ENCODE results near the gene GPATCH2. TPM values are rescaled to one million over a fixed set of nuclear protein-coding genes. Genes with fewer than 3 reads are reported as not detected.

GPATCH2 gene
- total RNA-seq (10 to 100 TPM; 13.8 to 17.3 TPM), polyA plus RNA-seq (1 to 10 TPM; 5.1 to 5.9 TPM)
- long read RNA-seq, donor 1, full-length matches to known transcripts = 4 of 18 reads
- long read RNA-seq, donor 1, partial matches to known transcripts = 7 of 18 reads
- long read RNA-seq, donor 1, other reads (novel, unspliced or antisense) = 7 of 18 reads
- long read RNA-seq, donor 2, full-length matches to known transcripts = 1 of 9 reads
- long read RNA-seq, donor 2, partial matches to known transcripts = 0 of 9 reads
- long read RNA-seq, donor 2, other reads (novel, unspliced or antisense) = 8 of 9 reads

DNA sequence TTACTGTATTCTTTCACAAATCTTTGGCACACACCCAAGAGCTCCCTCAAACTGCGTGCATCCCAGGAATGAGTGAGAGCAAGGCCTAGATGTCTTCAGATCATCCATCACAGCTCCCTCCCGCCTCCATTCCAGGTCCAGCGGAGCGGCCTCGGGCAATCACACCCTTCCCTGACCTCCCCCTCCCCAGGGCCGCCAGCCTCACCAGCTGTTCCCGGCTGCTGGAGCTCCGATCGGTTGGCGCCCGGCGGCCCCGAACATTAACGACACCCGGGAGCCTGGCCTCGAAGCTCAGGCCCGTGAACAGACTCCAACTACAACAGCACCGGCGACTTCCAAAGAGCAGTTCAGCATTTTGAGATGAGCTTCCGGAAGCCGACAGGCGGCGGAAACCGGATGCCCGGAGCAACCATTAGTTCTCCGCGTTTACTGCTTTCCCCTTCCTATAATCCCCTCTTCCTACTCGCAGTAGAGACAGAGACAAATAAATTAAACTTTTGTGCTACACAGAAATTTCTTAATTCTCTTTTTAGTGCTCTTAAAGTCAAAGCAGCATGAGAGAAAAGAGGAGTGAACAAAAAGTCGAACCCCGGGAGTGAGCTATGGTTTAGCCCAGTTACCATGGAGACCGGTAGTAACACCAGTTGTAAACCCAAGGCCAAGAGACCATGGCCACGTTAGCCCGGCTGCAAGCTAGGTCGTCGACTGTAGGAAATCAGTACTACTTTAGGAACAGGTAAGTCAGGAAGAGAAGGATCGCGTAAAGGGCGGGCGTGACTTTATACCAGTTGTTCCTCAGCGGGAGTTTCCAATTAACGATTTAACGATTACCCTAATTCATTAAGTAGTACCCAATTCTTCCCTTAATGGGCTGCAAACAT is at the start of gene GPATCH2, which contains the start of gene SPATA17:
GPATCH2 (minus strand) TSS at position 380 of the 881 bp plus-strand sequence; CDS start at position 261, 119 bp downstream.
SPATA17 (plus strand) TSS at position 634 of the 881 bp plus-strand sequence; CDS start at position 669, 35 bp downstream.
- intact Hi-C loops (cut with DNase I) = no loop called here
- no peaks in the 10 kb centered on the region for H3K36me3 ChIP-seq (ENCODE audit: control insufficient read depth in 1 of 2, insufficient read depth in 2 of 2, low read length in 1 of 2)
- ATAC-seq (ENCODE audit: low FRiP score) (peak; percentile 96), DNase-seq (peak; percentile 87 to 90)
- no peaks in the 10 kb centered on the region for H3K27me3 ChIP-seq (ENCODE audit: control insufficient read depth in 1 of 2, insufficient read depth in 2 of 2, low read length in 1 of 2)
- H3K9me3 ChIP-seq (ENCODE audit: control insufficient read depth, low read length) = no peaks in the 10 kb centered on the region
- peak within 1 kb of the TSS in 1 of 2 donors; percentile 65 for H3K27ac ChIP-seq (ENCODE audit: low read depth in 1 of 2, low read length in 2 of 2)
- 1% methylated on average over 42 of the region's 42 CpGs for WGBS, 2 donors
- H3K4me1 ChIP-seq (ENCODE audit: control insufficient read depth in 1 of 2, insufficient read depth in 2 of 2, low read length in 2 of 2) = no peaks in the 10 kb centered on the region
- H3K4me3 ChIP-seq (ENCODE audit: low read length in 2 of 2) = peak within 1 kb of the TSS; percentile 93 to 95

GRCh38 chr1:217674028-217674729 is 43.3 kb upstream of the GPATCH2 start:
- Histone ChIP-seq H3K27ac (ENCODE audit: low read depth in 1 of 2, low read length in 2 of 2) (no peak overlapping the region), H3K4me1 (ENCODE audit: control insufficient read depth in 1 of 2, insufficient read depth in 2 of 2, low read length in 2 of 2) (no peaks in the 10 kb centered on the region), H3K27me3 (ENCODE audit: control insufficient read depth in 1 of 2, insufficient read depth in 2 of 2, low read length in 1 of 2) (no peaks in the 10 kb centered on the region), H3K4me3 (ENCODE audit: low read length in 2 of 2) (no peak overlapping the region), H3K9me3 (ENCODE audit: control insufficient read depth, low read length) (no peaks in the 10 kb centered on the region), H3K36me3 (ENCODE audit: control insufficient read depth in 1 of 2, insufficient read depth in 2 of 2, low read length in 1 of 2) (no peaks in the 10 kb centered on the region)
- ATAC-seq (ENCODE audit: low FRiP score) = peak; percentile 33
- intact Hi-C loops (cut with DNase I) = no loop called here
- WGBS, 2 donors = 49 to 59% methylated on average over 4 of the region's 4 CpGs
- DNase-seq = no peak

DNA sequence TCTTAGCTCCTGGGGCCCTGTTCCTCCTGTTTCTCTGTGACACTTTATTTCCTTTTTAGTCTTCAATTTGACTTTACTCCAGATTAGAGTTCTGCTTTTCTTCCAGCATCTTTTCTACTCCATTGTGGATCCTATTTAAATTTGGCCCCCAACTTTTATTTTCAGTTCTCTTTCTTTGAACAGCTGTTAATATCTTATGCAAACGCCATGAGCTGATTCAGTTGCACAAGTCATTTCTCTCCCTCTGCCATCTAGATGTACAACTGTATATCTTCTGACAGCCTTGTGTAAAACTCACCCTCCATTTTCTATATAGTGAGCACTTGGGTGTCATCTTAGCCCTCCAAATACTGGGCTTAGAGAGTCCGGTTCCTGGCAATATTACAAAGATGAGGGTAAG is 42.5 kb upstream of the GPATCH2 start:
- ATAC-seq (ENCODE audit: low FRiP score) (no peak), DNase-seq (no peak)
- H3K27me3 ChIP-seq (ENCODE audit: control insufficient read depth in 1 of 2, insufficient read depth in 2 of 2, low read length in 1 of 2) = no peaks in the 10 kb centered on the region
- no peaks in the 10 kb centered on the region for H3K36me3 ChIP-seq (ENCODE audit: control insufficient read depth in 1 of 2, insufficient read depth in 2 of 2, low read length in 1 of 2)
- no peak overlapping the region for H3K4me3 ChIP-seq (ENCODE audit: low read length in 2 of 2)
- no peaks in the 10 kb centered on the region for H3K4me1 ChIP-seq (ENCODE audit: control insufficient read depth in 1 of 2, insufficient read depth in 2 of 2, low read length in 2 of 2)
- 69 to 74% methylated on average over 2 of the region's 2 CpGs for WGBS, 2 donors
- no peak overlapping the region for H3K27ac ChIP-seq (ENCODE audit: low read depth in 1 of 2, low read length in 2 of 2)
- no peaks in the 10 kb centered on the region for H3K9me3 ChIP-seq (ENCODE audit: control insufficient read depth, low read length)
- intact Hi-C loops (cut with DNase I) = no loop called here

DNA sequence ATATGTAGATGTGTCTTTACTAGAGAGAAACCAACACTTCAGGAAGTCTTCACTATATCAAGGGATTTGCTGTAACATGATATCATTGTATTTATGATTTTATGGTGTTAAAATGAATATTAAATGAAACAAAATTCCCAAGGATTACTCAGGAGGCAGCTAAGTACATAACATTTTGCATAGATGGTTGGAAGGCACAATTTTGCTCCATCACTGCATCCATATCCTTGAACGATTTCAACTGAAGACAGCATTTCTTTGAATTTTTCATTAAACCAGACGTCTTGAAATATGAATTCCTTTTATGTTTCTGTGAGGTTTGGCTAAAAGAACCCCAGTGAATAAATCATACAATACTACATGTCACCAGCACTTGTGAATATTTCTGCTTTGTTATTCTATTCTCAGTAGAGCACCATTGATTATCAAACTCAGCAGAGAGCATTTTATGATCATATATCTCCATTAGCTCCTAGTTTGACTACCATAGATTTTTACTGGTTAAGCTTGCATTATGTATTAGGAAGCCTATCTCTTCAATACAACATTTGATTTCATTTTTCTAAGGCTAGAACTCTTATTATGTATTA is 37.6 kb upstream of the GPATCH2 start:
- no peaks in the 10 kb centered on the region for H3K9me3 ChIP-seq (ENCODE audit: control insufficient read depth, low read length)
- DNase-seq (no peak), ATAC-seq (ENCODE audit: low FRiP score) (no peak)
- H3K4me1 ChIP-seq (ENCODE audit: control insufficient read depth in 1 of 2, insufficient read depth in 2 of 2, low read length in 2 of 2) = no peaks in the 10 kb centered on the region
- H3K4me3 ChIP-seq (ENCODE audit: low read length in 2 of 2) = no peak overlapping the region
- intact Hi-C loops (cut with DNase I) = no loop called here
- 21 to 35% methylated on average over 2 of the region's 2 CpGs for WGBS, 2 donors
- H3K36me3 ChIP-seq (ENCODE audit: control insufficient read depth in 1 of 2, insufficient read depth in 2 of 2, low read length in 1 of 2) = no peaks in the 10 kb centered on the region
- no peaks in the 10 kb centered on the region for H3K27me3 ChIP-seq (ENCODE audit: control insufficient read depth in 1 of 2, insufficient read depth in 2 of 2, low read length in 1 of 2)
- no peak overlapping the region for H3K27ac ChIP-seq (ENCODE audit: low read depth in 1 of 2, low read length in 2 of 2)

GRCh38 chr1:217661407-217661806 is 30.5 kb upstream of the GPATCH2 start:
- Histone ChIP-seq H3K4me3 (ENCODE audit: low read length in 2 of 2) (no peak overlapping the region), H3K9me3 (ENCODE audit: control insufficient read depth, low read length) (no peaks in the 10 kb centered on the region), H3K27me3 (ENCODE audit: control insufficient read depth in 1 of 2, insufficient read depth in 2 of 2, low read length in 1 of 2) (no peaks in the 10 kb centered on the region), H3K4me1 (ENCODE audit: control insufficient read depth in 1 of 2, insufficient read depth in 2 of 2, low read length in 2 of 2) (no peaks in the 10 kb centered on the region), H3K36me3 (ENCODE audit: control insufficient read depth in 1 of 2, insufficient read depth in 2 of 2, low read length in 1 of 2) (no peaks in the 10 kb centered on the region), H3K27ac (ENCODE audit: low read depth in 1 of 2, low read length in 2 of 2) (no peak overlapping the region)
- intact Hi-C loops (cut with DNase I) = no loop called here
- ATAC-seq (ENCODE audit: low FRiP score) = no peak
- DNase-seq = no peak

DNA sequence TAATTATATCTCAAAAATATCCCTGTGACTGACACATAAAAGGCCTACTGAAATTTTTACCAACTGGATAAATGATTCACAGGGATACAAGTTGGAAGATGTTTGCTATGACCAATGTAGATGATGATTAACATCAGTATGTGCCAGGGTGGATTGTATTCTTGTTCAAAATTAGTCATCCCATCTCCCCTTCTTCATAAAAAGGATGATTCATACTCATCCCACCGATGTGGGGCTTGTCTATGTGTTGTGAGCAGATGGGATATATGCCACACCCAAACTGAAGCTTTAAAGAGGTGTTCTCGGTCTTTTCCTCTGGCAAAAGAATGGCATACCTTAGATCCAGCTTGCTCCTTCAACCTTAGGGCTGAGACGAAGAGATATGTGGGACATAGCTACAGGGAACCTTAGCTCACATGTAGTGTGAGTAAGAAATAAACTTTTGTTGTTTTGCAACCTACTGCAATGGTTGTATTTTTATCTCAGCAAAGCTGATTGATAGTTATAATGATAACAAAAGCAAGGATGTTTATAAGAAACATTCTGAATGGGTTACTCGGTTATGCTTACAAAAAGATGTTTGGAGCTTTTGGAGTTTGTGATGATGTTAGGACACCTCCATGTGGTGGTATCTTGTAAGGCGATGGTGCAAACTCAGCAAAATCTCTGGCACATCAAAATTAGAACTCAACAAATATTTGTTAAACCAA is 29.6 kb upstream of the GPATCH2 start:
- Histone ChIP-seq H3K27me3 (ENCODE audit: control insufficient read depth in 1 of 2, insufficient read depth in 2 of 2, low read length in 1 of 2) (no peaks in the 10 kb centered on the region), H3K4me3 (ENCODE audit: low read length in 2 of 2) (no peak overlapping the region), H3K36me3 (ENCODE audit: control insufficient read depth in 1 of 2, insufficient read depth in 2 of 2, low read length in 1 of 2) (no peaks in the 10 kb centered on the region), H3K9me3 (ENCODE audit: control insufficient read depth, low read length) (no peaks in the 10 kb centered on the region), H3K27ac (ENCODE audit: low read depth in 1 of 2, low read length in 2 of 2) (no peak overlapping the region), H3K4me1 (ENCODE audit: control insufficient read depth in 1 of 2, insufficient read depth in 2 of 2, low read length in 2 of 2) (no peaks in the 10 kb centered on the region)
- DNase-seq = no peak
- ATAC-seq (ENCODE audit: low FRiP score) = no peak
- intact Hi-C loops (cut with DNase I) = no loop called here
- WGBS, 2 donors = 60 to 61% methylated on average over 5 of the region's 5 CpGs

- H3K9me3 ChIP-seq (ENCODE audit: control insufficient read depth, low read length) = no peaks in the 10 kb centered on the region
- no peaks in the 10 kb centered on the region for H3K27me3 ChIP-seq (ENCODE audit: control insufficient read depth in 1 of 2, insufficient read depth in 2 of 2, low read length in 1 of 2)
- no peak for DNase-seq
- intact Hi-C loops (cut with DNase I) = no loop called here
- H3K4me1 ChIP-seq (ENCODE audit: control insufficient read depth in 1 of 2, insufficient read depth in 2 of 2, low read length in 2 of 2) = no peaks in the 10 kb centered on the region
- no peak overlapping the region for H3K27ac ChIP-seq (ENCODE audit: low read depth in 1 of 2, low read length in 2 of 2)
- 89 to 90% methylated on average over 4 of the region's 4 CpGs for WGBS, 2 donors
- no peaks in the 10 kb centered on the region for H3K36me3 ChIP-seq (ENCODE audit: control insufficient read depth in 1 of 2, insufficient read depth in 2 of 2, low read length in 1 of 2)
- no peak for ATAC-seq (ENCODE audit: low FRiP score)
- H3K4me3 ChIP-seq (ENCODE audit: low read length in 2 of 2) = no peak overlapping the region
Observed at GRCh38 chr1:217650674-217651073, 19.8 kb upstream of the GPATCH2 start.

DNA sequence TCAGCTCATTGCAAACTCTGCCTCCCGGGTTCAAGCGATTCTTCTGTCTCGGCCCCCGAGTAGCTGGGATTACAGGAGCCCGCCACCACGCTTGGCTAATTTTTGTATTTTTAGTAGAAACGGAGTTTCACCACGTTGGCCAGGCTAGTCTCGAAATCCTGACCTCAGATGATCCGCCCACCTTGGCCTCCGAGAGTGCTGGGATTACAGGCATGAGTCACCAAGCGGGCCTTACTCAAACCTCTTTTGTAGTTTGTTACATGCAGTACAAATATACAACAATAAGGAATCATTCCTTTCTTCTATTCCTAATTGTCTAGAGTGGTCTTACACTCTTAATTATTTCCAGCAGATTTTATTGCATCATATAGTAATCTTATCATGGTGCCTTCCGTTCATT is 16.9 kb upstream of the GPATCH2 start:
- DNase-seq = no peak
- Histone ChIP-seq H3K4me1 (ENCODE audit: control insufficient read depth in 1 of 2, insufficient read depth in 2 of 2, low read length in 2 of 2) (no peaks in the 10 kb centered on the region), H3K9me3 (ENCODE audit: control insufficient read depth, low read length) (no peaks in the 10 kb centered on the region), H3K4me3 (ENCODE audit: low read length in 2 of 2) (no peak overlapping the region), H3K27ac (ENCODE audit: low read depth in 1 of 2, low read length in 2 of 2) (no peak overlapping the region), H3K27me3 (ENCODE audit: control insufficient read depth in 1 of 2, insufficient read depth in 2 of 2, low read length in 1 of 2) (no peaks in the 10 kb centered on the region), H3K36me3 (ENCODE audit: control insufficient read depth in 1 of 2, insufficient read depth in 2 of 2, low read length in 1 of 2) (no peaks in the 10 kb centered on the region)
- intact Hi-C loops (cut with DNase I) = no loop called here
- ATAC-seq (ENCODE audit: low FRiP score) = no peak
- 88 to 90% methylated on average over 13 of the region's 13 CpGs for WGBS, 2 donors

All from aorta (tissue), 5 donors.